Activated T-cell treated with anti-CD3 and anti-CD28 coated beads for 24 hours (primary cell): ENCODE results near the gene NSUN3.
"Not testable (repeated sequence)": the region's sequence is repeated elsewhere in the genome, so short reads cannot be mapped to it uniquely, and the experiment has no call there.

Source experiments
- DNase-seq: peaks from one replicate; pipeline ENCODE4 v3.0.0-alpha.2; 2020; ENCODE audit warnings: low read depth

Gene NSUN3

DNA sequence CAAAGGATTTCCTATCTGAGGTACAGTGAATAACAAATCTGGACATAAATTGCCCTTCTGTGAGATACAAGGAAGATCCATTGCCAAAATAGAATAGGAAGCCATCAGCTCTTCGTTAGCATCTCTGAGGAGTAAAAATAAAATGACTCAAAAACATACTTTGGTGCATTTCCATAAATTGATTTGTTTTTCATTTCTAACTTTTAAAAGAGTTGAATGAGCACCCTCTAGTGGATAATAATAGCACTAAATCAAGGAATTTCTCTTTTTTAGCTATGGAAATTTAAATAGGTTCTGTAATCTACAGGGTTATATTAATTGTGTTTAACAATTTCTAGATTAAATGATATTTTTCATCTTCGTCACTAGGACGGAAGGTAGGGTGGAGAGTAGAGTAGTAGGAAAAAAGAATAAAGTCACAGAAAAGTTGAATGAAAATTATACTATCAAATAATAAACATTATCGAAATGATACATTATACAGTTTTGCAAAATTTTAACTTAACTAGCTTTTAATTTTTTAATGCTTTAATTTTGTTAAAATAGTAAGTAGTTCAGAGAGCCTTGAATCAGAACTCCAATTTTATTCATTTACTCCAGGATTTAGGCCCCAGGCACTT lies 6.4 kb downstream of the NSUN3 start:
- no peak for DNase-seq

- DNase-seq: no peak
Measured at GRCh38 chr3:94070341-94070911, 7.6 kb downstream of the NSUN3 start.

DNA sequence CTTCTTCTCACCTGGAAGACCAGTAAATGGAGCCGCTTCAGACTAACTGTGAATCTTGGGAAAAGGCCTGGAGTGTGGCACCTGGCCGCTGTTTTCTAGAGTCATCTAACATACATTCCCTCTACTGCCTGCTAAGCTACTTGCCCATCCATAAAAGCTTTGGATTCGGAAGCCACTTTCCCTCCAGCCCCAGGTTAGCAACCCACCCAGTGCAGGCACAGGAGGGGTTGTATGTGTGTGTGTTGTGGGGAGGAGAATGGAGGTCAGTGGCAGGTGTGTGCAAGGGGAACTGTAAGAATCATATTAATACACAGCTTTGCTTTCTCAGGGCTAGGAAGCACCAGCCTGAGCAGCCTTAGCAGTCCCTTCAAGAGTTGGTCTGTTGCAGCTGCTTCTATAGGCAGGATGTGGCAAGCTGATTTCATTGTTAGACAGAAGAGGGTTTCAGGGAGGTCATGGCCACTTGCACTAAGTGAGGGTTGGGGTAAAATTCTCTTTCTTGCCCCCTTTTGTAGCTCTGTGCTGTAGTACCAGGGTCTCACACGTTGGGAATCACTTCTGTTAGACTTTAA lies 8.9 kb downstream of the NSUN3 start:
- DNase-seq: no peak

DNA sequence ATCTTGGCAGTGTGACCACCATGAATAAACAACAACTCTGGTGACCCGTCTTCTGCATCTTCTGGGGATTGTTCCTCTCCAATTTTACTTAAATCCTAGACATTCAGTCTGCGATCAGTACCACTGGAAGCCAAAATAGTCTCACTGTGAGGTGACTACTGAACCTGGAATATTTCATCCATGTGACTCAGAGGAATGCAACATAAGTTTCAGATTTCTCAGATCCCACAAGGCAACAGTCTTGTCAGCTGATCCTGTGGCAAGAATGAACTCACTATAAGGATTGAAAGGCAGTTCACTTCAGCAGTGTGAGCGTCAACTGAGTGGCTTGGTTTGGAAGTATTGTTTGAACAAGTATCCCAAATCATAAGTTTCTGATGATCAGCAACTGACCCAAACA lies 13.2 kb downstream of the NSUN3 start:
- DNase-seq: no peak

DNA sequence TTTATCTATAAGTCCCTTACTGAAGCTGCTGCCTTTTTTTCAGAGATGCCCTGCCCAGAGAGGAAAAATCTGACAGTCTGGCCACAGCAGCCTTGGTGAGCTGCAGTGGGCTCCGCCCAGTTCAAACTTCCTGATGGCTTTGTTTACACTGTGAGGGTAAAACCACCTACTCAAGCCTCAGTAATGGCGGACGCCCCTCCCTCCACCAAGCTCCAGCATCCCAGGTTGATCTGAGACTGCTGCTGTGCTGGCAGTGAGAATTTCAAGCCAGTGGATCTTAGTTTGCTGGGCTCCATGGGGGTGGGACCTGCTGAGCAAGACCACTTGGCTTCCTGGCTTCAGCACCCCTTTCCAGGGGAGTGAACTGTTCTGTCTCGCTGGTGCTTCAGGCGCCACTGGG lies 17.7 kb downstream of the NSUN3 start:
- DNase-seq: not testable (repeated sequence)

- DNase-seq: no peak
Measured at GRCh38 chr3:94081884-94082283, 19.0 kb downstream of the NSUN3 start.

DNA sequence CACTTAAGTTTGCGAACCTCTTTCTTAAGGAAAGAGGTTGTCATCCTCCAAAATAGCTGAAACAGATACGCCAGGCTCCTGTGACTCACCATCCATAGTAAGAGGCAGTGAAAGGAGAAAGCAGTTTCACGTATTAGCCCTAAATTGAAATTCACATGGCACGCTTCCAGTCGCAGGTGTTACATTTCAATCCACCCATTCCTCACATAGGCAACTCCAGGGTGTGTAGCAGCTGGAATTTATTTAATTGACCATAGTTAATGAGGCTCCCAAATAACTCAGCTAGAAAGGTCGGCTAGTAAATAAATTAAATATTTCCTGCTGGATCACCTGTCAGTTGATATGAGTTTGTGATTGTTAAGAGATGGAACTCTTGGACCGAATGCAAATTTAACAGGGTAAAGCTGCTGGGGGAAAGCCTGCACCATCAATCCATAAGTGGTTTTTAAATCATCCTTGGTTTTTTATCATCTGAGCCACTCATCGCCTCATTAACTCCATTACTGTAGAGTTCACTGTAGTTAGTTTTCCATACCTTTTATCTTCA lies 19.6 kb downstream of the NSUN3 start:
- DNase-seq: no peak

DNA sequence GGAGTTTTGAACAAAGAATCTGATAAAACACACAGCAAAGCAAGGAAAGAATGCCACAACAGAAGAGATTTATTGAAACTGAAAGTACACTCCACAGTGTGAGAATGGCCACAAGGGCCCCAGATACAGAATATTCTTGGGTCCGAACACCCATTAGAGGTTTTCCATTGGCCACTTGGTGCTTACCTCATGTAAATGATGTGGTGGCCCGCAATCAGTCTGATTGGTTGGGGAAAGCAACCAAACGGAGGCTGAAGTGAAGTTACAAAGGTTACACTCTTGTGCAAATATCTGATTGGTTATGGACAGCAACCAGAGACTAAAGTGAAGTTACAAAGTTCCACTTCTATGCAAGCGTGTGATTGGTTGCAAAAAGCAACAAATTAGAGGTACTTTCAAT lies 20.4 kb downstream of the NSUN3 start:
- DNase-seq: no peak

GRCh38 chr3:94089126-94089525 lies 26.3 kb downstream of the NSUN3 start:
- no peak for DNase-seq

GRCh38 chr3:94092086-94092485 lies 29.2 kb downstream of the NSUN3 start:
- DNase-seq: no peak

GRCh38 chr3:94093151-94093550 lies 30.3 kb downstream of the NSUN3 start:
- DNase-seq: no peak

- DNase-seq: no peak
Measured at GRCh38 chr3:94095111-94095510, 32.2 kb downstream of the NSUN3 start.

DNA sequence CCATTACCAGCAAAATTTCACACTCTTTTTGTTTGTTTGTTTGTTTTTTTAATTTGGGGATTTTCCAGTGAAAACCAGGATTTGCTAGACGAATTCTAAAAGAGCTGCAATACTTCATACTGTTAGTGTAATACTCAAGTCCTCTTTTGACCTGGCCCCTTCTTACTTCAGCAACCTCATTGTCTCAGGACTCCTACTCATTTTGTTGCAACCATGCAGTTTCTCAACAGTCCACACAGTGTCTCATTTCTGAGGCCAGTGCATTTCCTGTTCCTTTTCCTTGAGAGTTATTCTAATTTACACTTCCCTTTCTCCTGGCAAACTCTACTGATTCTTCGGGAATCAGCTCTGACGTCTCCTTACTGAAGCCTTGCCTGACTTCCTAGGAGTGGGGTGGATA lies 35.6 kb downstream of the NSUN3 start:
- no peak for DNase-seq

GRCh38 chr3:94099311-94099710 lies 36.5 kb downstream of the NSUN3 start:
- no peak for DNase-seq

GRCh38 chr3:94101860-94102259 lies 39.0 kb downstream of the NSUN3 start:
- DNase-seq: no peak

DNA sequence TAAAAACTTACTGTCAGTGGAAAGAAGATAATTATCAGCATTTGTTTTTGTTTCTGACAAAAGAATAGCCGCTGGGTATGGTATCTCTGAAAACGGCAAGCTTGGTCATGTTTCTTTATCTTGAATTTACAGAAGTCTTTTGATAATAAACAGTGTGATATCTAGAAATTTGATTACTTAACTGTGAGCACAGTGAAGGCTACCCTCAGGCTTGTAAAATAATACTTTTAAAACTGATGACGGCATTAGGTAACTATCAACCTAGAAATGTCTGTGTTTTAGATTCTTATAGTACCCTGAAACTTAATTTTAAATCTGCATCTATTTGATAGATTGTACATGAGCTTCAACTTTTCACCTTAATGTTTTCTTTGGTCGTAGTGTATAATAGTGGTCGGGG lies 43.4 kb downstream of the NSUN3 start:
- no peak for DNase-seq

DNA sequence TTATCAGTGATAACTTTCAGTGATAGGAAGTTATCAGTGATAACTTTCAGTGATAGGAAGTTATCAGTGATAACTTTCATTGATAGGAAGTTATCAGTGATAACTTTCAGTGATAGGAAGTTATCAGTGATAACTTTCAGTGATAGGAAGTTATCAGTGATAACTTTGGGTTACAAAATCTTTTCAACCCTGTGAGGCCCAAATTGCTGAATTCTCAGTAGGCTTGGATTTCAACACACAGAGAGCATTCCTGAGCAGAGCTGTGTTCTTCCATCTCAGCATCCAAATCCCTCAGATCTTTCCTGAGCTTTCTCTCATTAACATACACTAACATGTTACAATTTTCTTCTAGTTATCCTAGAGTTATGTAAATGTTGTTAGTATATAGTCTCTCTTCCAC lies 47.4 kb downstream of the NSUN3 start:
- DNase-seq: not testable (repeated sequence)

GRCh38 chr3:94110854-94111253 lies 48.0 kb downstream of the NSUN3 start:
- DNase-seq: no peak

DNA sequence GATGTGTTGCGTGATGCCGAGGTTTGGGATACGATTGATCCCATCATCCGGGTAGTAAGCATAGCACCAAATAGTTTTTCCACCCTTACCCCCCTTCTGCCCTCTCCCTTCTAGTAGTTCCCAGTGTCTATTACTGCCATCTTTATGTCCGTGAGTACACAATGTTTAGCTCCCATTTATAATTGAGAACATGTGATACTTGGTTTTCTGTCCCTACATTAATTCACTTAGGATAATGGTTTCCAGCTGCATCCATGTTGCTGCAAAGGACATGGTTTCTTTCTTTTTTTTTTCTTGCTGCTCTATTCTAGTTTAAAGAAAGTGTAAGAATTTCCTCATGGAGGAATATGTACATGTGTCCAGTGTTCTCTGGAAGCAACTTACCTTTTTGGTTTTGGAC lies 51.8 kb downstream of the NSUN3 start:
- no peak for DNase-seq

- no peak for DNase-seq
Measured at GRCh38 chr3:94115482-94115881, 52.6 kb downstream of the NSUN3 start.

- no peak for DNase-seq
Measured at GRCh38 chr3:94117729-94118128, 54.9 kb downstream of the NSUN3 start.

DNA sequence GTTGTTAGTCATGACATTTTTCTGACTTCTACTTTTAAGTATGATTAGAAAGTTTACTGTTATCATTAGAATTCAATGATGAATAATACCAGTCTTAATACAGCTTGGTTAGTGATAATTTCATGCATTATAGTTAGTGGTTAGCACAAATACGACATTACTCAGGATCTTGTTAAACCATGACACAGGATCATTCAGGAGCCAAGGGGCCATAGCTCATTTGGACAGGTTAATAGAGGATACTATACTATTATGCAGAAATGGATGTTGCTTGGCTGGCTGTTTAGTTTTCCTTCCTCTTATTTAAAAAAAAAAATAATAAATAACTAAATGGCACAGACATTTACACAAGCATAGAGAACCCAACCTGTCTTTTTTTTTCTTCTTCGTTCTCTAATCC lies 55.5 kb downstream of the NSUN3 start:
- no peak for DNase-seq

GRCh38 chr3:94121161-94121560 lies 58.3 kb downstream of the NSUN3 start:
- DNase-seq: no peak

GRCh38 chr3:94127115-94127514 lies 64.3 kb downstream of the NSUN3 start:
- DNase-seq: no peak
